HG03520 (cell line): ENCODE measurements around the gene ZNF440.
"Not testable (repeated sequence)": the region's sequence is repeated elsewhere in the genome, so short reads cannot be mapped to it uniquely, and the experiment has no call there.

ENCODE experiments used
- ATAC-seq: cut with Tn5 transposase; IDR thresholded peaks from one replicate; pipeline ENCODE4 v1.9.1; 2021; ENCODE audit warnings: mild to moderate bottlenecking, moderate library complexity; ENCODE audit not compliant: unreplicated experiment

The ZNF440 gene

GRCh38 chr19:11828957-11829876, 15.1 kb downstream of the ZNF440 start:
- ATAC-seq, result not testable (repeated sequence)

- ATAC-seq, result no peak
Observed at GRCh38 chr19:11832253-11832912, 18.3 kb downstream of the ZNF440 start.

- no peak for ATAC-seq
Observed at GRCh38 chr19:11833541-11833940, 19.5 kb downstream of the ZNF440 start.

GRCh38 chr19:11835626-11836066, 21.6 kb downstream of the ZNF440 start:
- ATAC-seq, result not testable (repeated sequence)

- ATAC-seq, result no peak
Observed at GRCh38 chr19:11843722-11844121, 29.6 kb downstream of the ZNF440 start.

GRCh38 chr19:11847615-11848014, 33.5 kb downstream of the ZNF440 start:
- ATAC-seq, result not testable (repeated sequence)

GRCh38 chr19:11848200-11848593, 34.1 kb downstream of the ZNF440 start:
- no peak for ATAC-seq

- ATAC-seq, result no peak
Observed at GRCh38 chr19:11848594-11849469, 34.8 kb downstream of the ZNF440 start, which contains the start of gene ZNF439. ZNF439 (plus strand) TSS chr19:11848726; CDS start chr19:11848868, 142 bp downstream.

GRCh38 chr19:11850289-11850688, 36.2 kb downstream of the ZNF440 start:
- ATAC-seq, result not testable (repeated sequence)

GRCh38 chr19:11853358-11853757, 39.3 kb downstream of the ZNF440 start:
- ATAC-seq, result no peak

GRCh38 chr19:11856596-11857250, 42.6 kb downstream of the ZNF440 start:
- no peak for ATAC-seq

GRCh38 chr19:11860721-11861120, 46.6 kb downstream of the ZNF440 start:
- ATAC-seq, result no peak

GRCh38 chr19:11861301-11861700, 47.2 kb downstream of the ZNF440 start:
- ATAC-seq, result no peak

- not testable (repeated sequence) for ATAC-seq
Observed at GRCh38 chr19:11867766-11868165, 53.7 kb downstream of the ZNF440 start.

- no peak for ATAC-seq
Observed at GRCh38 chr19:11868188-11868587, 54.1 kb downstream of the ZNF440 start.

GRCh38 chr19:11872624-11873023, 58.6 kb downstream of the ZNF440 start:
- ATAC-seq, result no peak

- no peak for ATAC-seq
Observed at GRCh38 chr19:11873762-11874161, 59.7 kb downstream of the ZNF440 start.

GRCh38 chr19:11879687-11880266, 65.7 kb downstream of the ZNF440 start:
- not testable (repeated sequence) for ATAC-seq

GRCh38 chr19:11880598-11880997, 66.5 kb downstream of the ZNF440 start:
- ATAC-seq, result no peak
